Transverse colon (tissue), 4 donors: ENCODE data around the gene CD164. TPM values are rescaled to one million over a fixed set of nuclear protein-coding genes. Genes with fewer than 3 reads are reported as not detected.

ENCODE experiments used
- DNase-seq: peaks from one replicate; pipeline ENCODE4 v3.0.0-alpha.2; 2019
- H3K27ac ChIP-seq, 4 donors: fragments of 200-600 bp; sonication (generic); 2 replicates each; pipeline ENCODE4 v1.5.1; 2016 to 2018; ENCODE audit warnings: inconsistent platforms in 4 of 4
- H3K27me3 ChIP-seq: fragments of 200-600 bp; sonication (generic); 2 replicates; pipeline ENCODE4 v1.5.1; 2017; ENCODE audit warnings: inconsistent platforms
- H3K36me3 ChIP-seq, 4 donors: fragments of 200-600 bp; sonication (generic); 2 replicates each; pipeline ENCODE4 v1.5.1; 2017 to 2019; ENCODE audit warnings: inconsistent platforms in 4 of 4
- H3K4me1 ChIP-seq, 4 donors: fragments of 200-600 bp; sonication (generic); 2 replicates each; pipeline ENCODE4 v1.5.1; 2017 to 2020; ENCODE audit warnings: inconsistent platforms in 4 of 4
- H3K4me3 ChIP-seq, 4 donors: fragments of 200-600 bp; sonication (generic); 1 replicate in 1 of 4; 2 replicates in 3 of 4; pipeline versions ENCODE4 v1.5.1 to v1.6.1; 2017 to 2019; ENCODE audit warnings: inconsistent platforms in 4 of 4
- H3K9me3 ChIP-seq, 2 donors: fragments of 200-600 bp; sonication (generic); 2 replicates each; pipeline ENCODE4 v1.5.1; 2017 to 2019; ENCODE audit warnings: inconsistent platforms in 2 of 2
- CTCF ChIP-seq, 5 experiments: fragments of 200-600 bp in 3 of 5; fragments of 450-650 bp in 2 of 5; sonication (generic) in 3 of 5; IDR thresholded peaks; 1 replicate in 2 of 5; 2 replicates in 3 of 5; pipeline ENCODE4 v1.5.1; 2016 to 2017; ENCODE audit warnings: antibody characterized with exemption in 5 of 5, inconsistent platforms in 3 of 5, mild to moderate bottlenecking in 2 of 5, moderate library complexity in 1 of 5
- EP300 ChIP-seq: sonication (generic); formaldehyde crosslinking; IDR thresholded peaks from one replicate; pipeline ENCODE4 v1.6.1; 2017; ENCODE audit warnings: antibody characterized with exemption, low read depth
- POLR2A ChIP-seq: fragments of 450-650 bp; IDR thresholded peaks from one replicate; pipeline ENCODE4 v1.6.1; 2016; ENCODE audit warnings: antibody characterized with exemption, mild to moderate bottlenecking, moderate library complexity
- POLR2AphosphoS5 ChIP-seq, 3 donors: sonication (generic); formaldehyde crosslinking; IDR thresholded peaks; one replicate each; pipeline ENCODE4 v1.6.1; 2016; ENCODE audit warnings: antibody characterized with exemption in 3 of 3
- WGBS, 2 donors: methylation state at CpG; one replicate each; pipeline ENCODE4 v1.1.5; 2018; ENCODE audit warnings: low coverage in 1 of 2; 5-methylcytosine and 5-hydroxymethylcytosine counted together
- in situ Hi-C, 4 donors: fragments of 200-750 bp; cut with MboI; loops; one replicate each; pipeline versions ENCODE4 v1.15.0 to v1.15.1; 2017; ENCODE audit warnings: low sequenced_read_pairs in 3 of 4, low pct_ligation_motif_present in 1 of 4, low pct_unique_long_range_greater_than_20kb in 1 of 4
- intact Hi-C: fragments of 100-400 bp; cut with DNase I; formaldehyde crosslinking; loops from one replicate; pipeline ENCODE4 v1.15.1; 2023; ENCODE audit warnings: low total_unique reads
- total RNA-seq, 4 donors: library from RNA; depleted of rRNA; stranded (reverse); fragments of >200 nt; gene quantifications; one replicate each; pipeline ENCODE4 v1.1.0, GENCODE V29; 2016

Gene CD164
- total RNA-seq, 4 donors from 2014 or later, result 109 to 448 (median 313) TPM

GRCh38 chr6:109421184-109421583 is 38.9 kb upstream of the CD164 start:
- no peak overlapping the region for H3K27ac ChIP-seq
- H3K4me1 ChIP-seq, result no peaks in the 10 kb centered on the region
- in situ Hi-C loops (loop anchor here in 2 of 4 donors (25.0 kb wide), 2 partner anchors 616 to 884 kb away; no protein-coding TSS in a partner anchor), intact Hi-C loops (no loop called here)
- TF ChIP-seq CTCF (IDR thresholded peaks at IDR 0.05), result no peak
- TF ChIP-seq EP300, result no peak
- no peak for TF ChIP-seq POLR2A
- TF ChIP-seq POLR2AphosphoS5 (IDR thresholded peaks at IDR 0.05), result no peak
- no peaks in the 10 kb centered on the region for H3K9me3 ChIP-seq
- DNase-seq, result no peak
- WGBS, 2 donors, result 71 to 87% methylated on average over 1 of the region's 1 CpG
- H3K27me3 ChIP-seq, result no peaks in the 10 kb centered on the region
- H3K4me3 ChIP-seq, result no peak overlapping the region
- no peaks in the 10 kb centered on the region for H3K36me3 ChIP-seq

GRCh38 chr6:109420751-109421150 is 38.5 kb upstream of the CD164 start:
- TF ChIP-seq CTCF (IDR thresholded peaks at IDR 0.05), result no peak
- no peak for TF ChIP-seq POLR2AphosphoS5 (IDR thresholded peaks at IDR 0.05)
- TF ChIP-seq EP300, result no peak
- TF ChIP-seq POLR2A, result no peak
- intact Hi-C loops (no loop called here), in situ Hi-C loops (loop anchor here in 2 of 4 donors (25.0 kb wide), 2 partner anchors 617 to 883 kb away; no protein-coding TSS in a partner anchor)
- no peaks in the 10 kb centered on the region for H3K27me3 ChIP-seq
- no peak for DNase-seq
- no peaks in the 10 kb centered on the region for H3K9me3 ChIP-seq
- H3K27ac ChIP-seq, result no peak overlapping the region
- no peaks in the 10 kb centered on the region for H3K36me3 ChIP-seq
- 27% methylated on average over 1 of the region's 1 CpG; no CpG with 5 or more reads in 1 of the 2 donors for WGBS, 2 donors
- no peaks in the 10 kb centered on the region for H3K4me1 ChIP-seq
- no peak overlapping the region for H3K4me3 ChIP-seq

GRCh38 chr6:109417646-109418045 is 35.4 kb upstream of the CD164 start:
- H3K4me1 ChIP-seq, result no peaks in the 10 kb centered on the region
- H3K4me3 ChIP-seq, result no peak overlapping the region
- no peaks in the 10 kb centered on the region for H3K36me3 ChIP-seq
- no peaks in the 10 kb centered on the region for H3K27me3 ChIP-seq
- WGBS, 2 donors, result 88 to 89% methylated on average over 4 of the region's 4 CpGs
- H3K27ac ChIP-seq, result no peak overlapping the region
- intact Hi-C loops, result no loop called here
- no peak for DNase-seq
- no peaks in the 10 kb centered on the region for H3K9me3 ChIP-seq
- TF ChIP-seq EP300, result no peak
- no peak for TF ChIP-seq CTCF (IDR thresholded peaks at IDR 0.05)
- no peak for TF ChIP-seq POLR2AphosphoS5 (IDR thresholded peaks at IDR 0.05)
- TF ChIP-seq POLR2A, result no peak
- in situ Hi-C loops, result loop anchor here in 2 of 4 donors (25.0 kb wide), 2 partner anchors 620 to 880 kb away; no protein-coding TSS in a partner anchor

- in situ Hi-C loops (loop anchor here in 2 of 4 donors (25.0 kb wide), 2 partner anchors 626 to 874 kb away; no protein-coding TSS in a partner anchor), intact Hi-C loops (no loop called here)
- Histone ChIP-seq H3K9me3 (no peaks in the 10 kb centered on the region), H3K36me3 (no peaks in the 10 kb centered on the region), H3K27me3 (no peaks in the 10 kb centered on the region), H3K27ac (no peak overlapping the region), H3K4me1 (no peaks in the 10 kb centered on the region), H3K4me3 (no peak overlapping the region)
- 94% methylated on average over 2 of the region's 2 CpGs; no CpG with 5 or more reads in 1 of the 2 donors for WGBS, 2 donors
- no peak for DNase-seq
- TF ChIP-seq EP300 (no peak), POLR2A (no peak), POLR2AphosphoS5 (IDR thresholded peaks at IDR 0.05) (no peak), CTCF (IDR thresholded peaks at IDR 0.05) (no peak)
Measured at GRCh38 chr6:109411034-109411433, 28.8 kb upstream of the CD164 start.
